Measurements from ENCODE around the gene A1CF.

- TF ChIP-seq CTCF (IDR thresholded peaks at IDR 0.05) = no peak
- TF ChIP-seq POLR2A (IDR thresholded peaks at IDR 0.05) = no peak
These were observed 33.1 kb upstream of the A1CF start for GRCh38 chr10:50918529-50918928.
